OCI-LY7 (cell line): ENCODE measurements around the gene NPR3.

Experiments
- CTCF ChIP-seq: fragments of 200-600 bp; sonication (generic); conservative IDR thresholded peaks from 2 replicates; pipeline ENCODE4 v1.5.1; 2014; ENCODE audit warnings: mild to moderate bottlenecking, antibody characterized with exemption, low read length, moderate library complexity, mixed read lengths
- EZH2phosphoT487 ChIP-seq: fragments of 200-600 bp; sonication (generic); IDR thresholded peaks from 2 replicates; pipeline ENCODE4 v1.6.1; 2018; ENCODE audit warnings: low read depth, borderline replicate concordance, mild to moderate bottlenecking, mixed run types, antibody characterized with exemption, low read length, moderate library complexity, mixed read lengths

- no peak for TF ChIP-seq CTCF
- TF ChIP-seq EZH2phosphoT487: no peak
Measured at GRCh38 chr5:32712481-32713360, 1.6 kb downstream of the NPR3 start.
